GM19468 (cell line): Measurements from ENCODE around the gene APP.

Source experiments
- ATAC-seq: cut with Tn5 transposase; IDR thresholded peaks from one replicate; pipeline ENCODE4 v1.9.1; 2021; ENCODE audit warnings: mild to moderate bottlenecking, moderate library complexity, moderate number of reproducible peaks; ENCODE audit not compliant: unreplicated experiment; ENCODE audit errors: extremely low read depth

APP gene

GRCh38 chr21:25960402-25960801 is 210.2 kb downstream of the APP start:
- no peak for ATAC-seq

GRCh38 chr21:25959799-25960198 is 210.8 kb downstream of the APP start:
- no peak for ATAC-seq

DNA sequence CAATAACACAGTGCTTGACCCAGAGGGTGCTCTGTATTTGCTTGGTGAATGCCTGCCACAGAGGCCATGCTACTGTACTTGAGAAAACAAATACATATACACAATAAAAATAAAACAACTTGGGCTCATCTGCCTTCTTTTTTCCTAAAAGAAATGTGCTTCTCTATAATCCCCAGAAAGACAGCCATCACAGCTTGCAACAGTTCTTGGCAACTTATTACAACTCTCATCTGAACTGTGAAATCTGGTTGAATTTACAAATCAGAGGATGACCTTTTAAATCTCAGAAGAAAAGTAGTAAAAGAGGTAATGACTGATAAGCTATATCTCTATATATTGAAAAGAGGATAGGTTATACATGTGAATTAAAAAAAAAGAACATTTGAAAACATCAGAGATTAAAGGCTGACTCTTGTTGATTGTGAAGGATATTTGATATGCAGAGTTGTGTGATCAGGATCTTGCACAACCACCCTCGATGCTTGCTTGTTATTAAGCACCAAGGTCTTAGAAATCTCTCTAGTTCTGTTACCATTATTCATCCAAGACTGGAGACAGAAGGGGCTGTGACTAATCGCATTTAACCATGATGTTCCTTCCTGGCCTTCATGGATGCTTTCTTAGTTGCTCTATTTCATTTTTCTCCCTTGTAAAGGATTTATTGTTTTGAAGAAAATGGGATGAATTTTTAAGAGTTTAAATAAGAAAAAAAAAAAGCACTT is 213.4 kb downstream of the APP start:
- ATAC-seq = no peak

GRCh38 chr21:25955646-25956045 is 214.9 kb downstream of the APP start:
- no peak for ATAC-seq

DNA sequence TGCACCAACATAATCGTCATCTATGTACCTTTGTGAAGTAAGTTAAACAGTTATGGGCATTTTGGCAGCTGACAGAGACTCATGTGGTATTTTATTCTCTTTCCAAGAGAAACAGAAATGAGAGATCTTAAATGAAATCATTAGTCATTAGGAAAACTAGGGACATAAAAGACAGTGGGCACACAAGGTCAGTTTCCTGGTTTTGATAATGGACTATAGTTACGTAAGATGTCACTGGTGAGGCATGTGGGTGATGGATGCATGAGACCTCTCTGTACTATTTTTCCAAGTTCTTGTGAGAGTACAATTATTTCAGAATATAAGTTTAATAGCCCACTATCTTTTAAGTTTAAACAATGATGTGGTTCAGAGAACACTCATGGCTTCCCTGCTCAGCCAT is 216.9 kb downstream of the APP start:
- ATAC-seq = no peak

DNA sequence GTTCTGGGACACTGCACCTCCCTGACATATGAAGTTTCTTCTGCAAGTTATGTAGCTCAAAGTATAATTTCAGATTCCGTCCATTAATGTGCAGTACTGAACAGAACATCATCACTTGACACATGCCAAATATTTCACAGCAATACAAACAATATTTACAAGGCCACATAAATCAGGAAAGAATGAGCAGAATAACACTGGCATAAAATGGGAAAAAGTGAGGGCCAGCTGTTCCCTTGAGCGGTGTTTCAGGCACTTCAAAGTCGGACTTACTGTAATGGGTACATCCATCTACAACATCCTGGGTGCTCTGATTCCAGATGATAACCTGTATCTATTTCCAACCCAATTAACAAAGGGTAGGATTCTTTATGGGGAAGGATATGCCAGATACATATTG is 217.4 kb downstream of the APP start:
- no peak for ATAC-seq

DNA sequence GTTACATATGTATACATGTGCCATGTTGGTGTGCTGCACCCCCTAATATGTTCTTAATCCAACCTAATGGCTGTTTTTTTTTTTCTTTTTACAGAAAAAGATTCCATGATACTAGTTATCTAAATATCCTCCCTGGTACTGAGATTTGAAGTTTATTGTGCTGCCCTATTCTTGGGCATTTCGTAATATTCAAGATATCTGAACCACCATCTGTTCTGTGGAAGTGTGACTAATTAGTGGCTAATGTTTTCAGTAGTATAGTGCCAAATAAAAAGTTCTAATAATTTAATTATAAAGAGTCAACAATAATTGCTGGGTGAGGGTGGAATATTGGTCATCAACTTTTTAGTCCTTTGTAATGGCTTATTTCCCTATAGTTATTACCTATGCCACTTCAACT is 218.3 kb downstream of the APP start:
- no peak for ATAC-seq

DNA sequence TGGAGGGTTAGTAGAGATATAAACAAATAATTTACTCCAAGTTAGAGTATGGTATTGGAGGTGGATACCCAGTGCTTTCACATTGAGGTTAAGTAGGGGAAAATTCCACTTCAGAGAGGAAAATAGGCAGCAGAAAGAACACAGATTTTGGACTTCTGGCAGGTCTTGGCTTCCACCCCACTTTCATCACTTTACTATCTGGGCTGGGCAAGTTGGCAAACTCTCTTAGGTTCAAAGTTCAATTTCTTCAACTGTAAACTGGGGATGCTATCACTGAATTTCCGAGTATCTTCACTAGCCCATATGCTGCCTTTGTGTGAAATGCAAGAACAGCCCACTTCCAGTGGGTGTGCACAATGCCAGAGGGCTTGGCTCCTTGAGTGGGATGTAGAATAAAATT is 220.9 kb downstream of the APP start:
- no peak for ATAC-seq

GRCh38 chr21:25944672-25945213 is 225.8 kb downstream of the APP start:
- no peak for ATAC-seq

DNA sequence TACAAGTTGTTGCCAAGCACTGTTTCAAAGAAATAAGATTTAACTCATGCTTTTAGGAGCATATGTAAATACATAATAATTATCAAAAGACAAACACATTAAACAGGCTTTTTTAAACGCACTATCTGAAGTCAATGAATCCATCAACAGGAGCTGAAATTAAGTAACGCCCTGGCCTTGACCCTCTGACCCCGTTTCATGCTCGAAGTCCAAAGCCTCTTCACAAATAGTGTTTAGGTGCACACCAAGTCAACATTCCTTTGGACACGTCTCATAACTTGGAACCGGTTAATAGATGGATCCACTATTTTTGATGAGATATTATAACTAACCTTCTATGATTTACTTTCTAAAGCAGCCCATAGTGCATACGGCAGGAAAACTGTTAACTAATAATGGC is 226.5 kb downstream of the APP start:
- ATAC-seq = no peak

- no peak for ATAC-seq
Observed at GRCh38 chr21:25942135-25942534, 228.4 kb downstream of the APP start.

DNA sequence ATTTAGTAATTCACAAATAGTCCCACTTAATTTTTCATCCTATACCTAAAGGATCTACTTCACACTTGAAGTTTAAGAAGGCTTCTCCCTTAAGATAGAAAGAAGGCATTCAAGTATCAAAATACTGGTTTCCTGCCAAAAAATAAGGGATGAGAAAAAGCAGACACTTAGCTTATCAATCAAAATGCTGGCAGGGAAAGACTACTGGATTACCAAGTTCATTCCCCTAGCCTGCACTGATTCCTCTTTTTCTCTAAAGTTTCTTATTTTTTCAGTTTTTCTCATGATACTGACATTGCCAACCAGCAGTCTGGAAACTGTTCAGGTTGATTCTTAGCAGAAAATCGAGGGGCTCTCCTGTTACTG is 231.2 kb downstream of the APP start:
- ATAC-seq = no peak

GRCh38 chr21:25938658-25939395 is 231.7 kb downstream of the APP start:
- ATAC-seq = no peak

GRCh38 chr21:25936776-25937175 is 233.8 kb downstream of the APP start:
- no peak for ATAC-seq

GRCh38 chr21:25934771-25935224 is 235.8 kb downstream of the APP start:
- ATAC-seq = no peak

GRCh38 chr21:25934130-25934529 is 236.4 kb downstream of the APP start:
- ATAC-seq = no peak

GRCh38 chr21:25931765-25932164 is 238.8 kb downstream of the APP start:
- no peak for ATAC-seq

- ATAC-seq = no peak
Observed at GRCh38 chr21:25929856-25930520, 240.6 kb downstream of the APP start.

GRCh38 chr21:25927195-25927880 is 243.2 kb downstream of the APP start:
- ATAC-seq = no peak

DNA sequence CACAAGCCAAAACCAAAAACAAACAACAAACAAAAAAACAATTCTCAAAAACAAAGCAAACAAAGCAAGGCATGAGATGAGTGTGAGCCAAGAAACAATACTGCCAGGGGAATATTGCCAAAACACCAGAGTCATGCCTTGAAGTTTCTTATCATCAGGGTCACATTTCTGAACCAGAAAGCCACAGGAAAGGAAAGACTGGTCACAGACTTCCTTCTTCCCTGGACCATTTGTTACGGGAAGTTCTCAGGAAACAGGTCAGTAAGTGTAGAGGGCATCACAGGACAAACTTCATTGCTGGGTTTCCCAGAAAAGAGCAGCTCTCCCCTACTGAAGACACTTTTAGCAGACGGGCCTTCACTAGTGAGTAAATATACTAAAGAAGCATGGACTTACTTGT is 244.6 kb downstream of the APP start:
- ATAC-seq = no peak
